K562 (cell line): ENCODE measurements around the gene PRRT2. TPM values are rescaled to one million over a fixed set of nuclear protein-coding genes. Genes with fewer than 3 reads are reported as not detected.
A peak's percentile ranks its signal among the peaks of the same experiment; 100 is the strongest.

Experiments
- ATF1 ChIP-seq, 2 experiments: fragments of 450-650 bp in 1 of 2; IDR thresholded peaks; 2 replicates each; pipeline ENCODE4 v1.6.1; 2016; ENCODE audit warnings: missing compliant biosample characterization in 1 of 2, missing genetic modification characterization in 1 of 2
- BMI1 ChIP-seq: fragments of 150-350 bp; IDR thresholded peaks from 2 replicates; pipeline ENCODE4 v1.6.1; 2014; ENCODE audit warnings: low read length
- CBX3 ChIP-seq, 2 experiments: IDR thresholded peaks; 1 replicate in 1 of 2; 2 replicates in 1 of 2; pipeline ENCODE4 v1.6.1; 2012; ENCODE audit warnings: inconsistent platforms in 2 of 2, low read length in 2 of 2, borderline replicate concordance in 1 of 2, control low read depth in 1 of 2
- CXXC5 ChIP-seq: fragments of 250-450 bp; sonication (Bioruptor Pico); IDR thresholded peaks from 2 replicates; pipeline ENCODE4 v1.8.0; 2022; ENCODE audit warnings: inconsistent platforms, mild to moderate bottlenecking, moderate library complexity
- ELF1 ChIP-seq: fragments of 200-800 bp; sonication (Bioruptor generic); IDR thresholded peaks from 2 replicates; pipeline ENCODE4 v1.6.1; 2016; ENCODE audit warnings: missing genetic modification characterization, missing compliant biosample characterization
- ETV6 ChIP-seq, 3 experiments: fragments of 150-350 bp in 1 of 3; sonication (generic) in 1 of 3; formaldehyde crosslinking in 1 of 3; IDR thresholded peaks; 2 replicates each; pipeline versions ENCODE4 v1.6.1 to v1.8.0; 2014 to 2022; ENCODE audit warnings: borderline replicate concordance in 2 of 3, low read depth in 2 of 3, antibody characterized with exemption in 1 of 3, low read length in 1 of 3, mild to moderate bottlenecking in 1 of 3, missing genetic modification reagents in 1 of 3
- FOXP1 ChIP-seq: sonication (generic); formaldehyde crosslinking; IDR thresholded peaks from 2 replicates; pipeline ENCODE4 v1.8.0; 2022; ENCODE audit warnings: mild to moderate bottlenecking, missing genetic modification reagents
- GTF2A2 ChIP-seq: IDR thresholded peaks from 2 replicates; pipeline ENCODE4 v1.6.1; 2016; ENCODE audit warnings: mild to moderate bottlenecking, missing genetic modification characterization, missing compliant biosample characterization
- HDAC8 ChIP-seq: fragments of 450-650 bp; IDR thresholded peaks from 2 replicates; pipeline ENCODE4 v1.6.1; 2016; ENCODE audit warnings: mild to moderate bottlenecking, missing genetic modification characterization, moderate library complexity, missing compliant biosample characterization
- IRF2 ChIP-seq: sonication (generic); formaldehyde crosslinking; IDR thresholded peaks from 2 replicates; pipeline ENCODE4 v1.8.1; 2022; ENCODE audit warnings: mild to moderate bottlenecking, missing genetic modification reagents
- NFYB ChIP-seq: IDR thresholded peaks from 2 replicates; pipeline ENCODE4 v1.6.1; 2011; ENCODE audit warnings: mild to moderate bottlenecking, moderate library complexity; ENCODE audit not compliant: insufficient read length; ENCODE audit errors: extremely low read depth
- POLR2B ChIP-seq: fragments of 450-650 bp; IDR thresholded peaks from 2 replicates; pipeline ENCODE4 v1.6.1; 2018; ENCODE audit warnings: low read depth; ENCODE audit not compliant: partially characterized antibody
- POLR3A ChIP-seq: IDR thresholded peaks from 2 replicates; pipeline ENCODE4 v1.6.1; 2011; ENCODE audit warnings: borderline replicate concordance, mild to moderate bottlenecking, moderate library complexity; ENCODE audit not compliant: insufficient read length, insufficient read depth; ENCODE audit errors: extremely low read depth
- RNF2 ChIP-seq: sonication (generic); IDR thresholded peaks from 2 replicates; pipeline ENCODE4 v1.6.1; 2016
- STAT5A ChIP-seq: IDR thresholded peaks from 2 replicates; pipeline ENCODE4 v1.6.1; 2012; ENCODE audit warnings: low read length, inconsistent platforms, borderline replicate concordance
- TCF7 ChIP-seq: sonication (generic); IDR thresholded peaks from 2 replicates; pipeline ENCODE4 v1.6.1; 2016; ENCODE audit warnings: antibody characterized with exemption, borderline replicate concordance
- TEAD1 ChIP-seq, 2 experiments: fragments of 450-650 bp in 1 of 2; sonication (generic) in 1 of 2; formaldehyde crosslinking; IDR thresholded peaks; 2 replicates each; pipeline versions ENCODE4 v1.4.0 to v1.8.0; 2020 to 2022; ENCODE audit warnings: mild to moderate bottlenecking in 2 of 2, missing genetic modification reagents in 1 of 2
- ZNF174 ChIP-seq: fragments of 250-450 bp; sonication (Bioruptor Pico); IDR thresholded peaks from 2 replicates; pipeline ENCODE4 v1.4.0; 2020; ENCODE audit warnings: mild to moderate bottlenecking
- ZNF263 ChIP-seq: sonication (generic); formaldehyde crosslinking; IDR thresholded peaks from 2 replicates; pipeline ENCODE4 v1.8.0; 2022; ENCODE audit warnings: mild to moderate bottlenecking, missing genetic modification reagents, borderline replicate concordance
- ZNF3 ChIP-seq: fragments of 250-450 bp; sonication (Bioruptor Pico); IDR thresholded peaks from 2 replicates; pipeline ENCODE4 v1.5.0; 2021; ENCODE audit warnings: mild to moderate bottlenecking, moderate library complexity
- ZNF740 ChIP-seq, 3 experiments: fragments of 200-800 bp in 1 of 3; sonication (Bioruptor generic) in 1 of 3; sonication (generic) in 1 of 3; formaldehyde crosslinking in 1 of 3; IDR thresholded peaks; 2 replicates each; pipeline versions ENCODE4 v1.6.1 to v1.8.0; 2016 to 2022; ENCODE audit warnings: mild to moderate bottlenecking in 2 of 3, missing compliant biosample characterization in 2 of 3, missing genetic modification characterization in 2 of 3, missing genetic modification reagents in 1 of 3
- polyA plus RNA-seq, 8 experiments: library from polyadenylated mRNA; depleted of rRNA in 4 of 8; stranded (reverse) in 5 of 8; unstranded in 3 of 8; fragments of >200 nt; fragmentation: Nextera tagmentation in 2 of 8; fragmentation: Illumina TruSeq in 1 of 8; extraction: Ambion mirVana in 2 of 8; extraction: Trizol in 1 of 8; gene quantifications; 2 replicates each; pipeline versions ENCODE4 v1.2.1 to v1.2.3, GENCODE V29; 2011 to 2014; ENCODE audit warnings: inconsistent platforms in 1 of 8, missing spikeins in 1 of 8
- total RNA-seq, 7 experiments: library from RNA; depleted of rRNA in 6 of 7; stranded (reverse); fragments of >200 nt in 6 of 7; fragmentation: Illumina TruSeq in 2 of 7; extraction: Trizol in 2 of 7; gene quantifications; 2 replicates each; pipeline versions ENCODE4 v1.2.1 to v1.2.3, GENCODE V29; 2011 to 2021; ENCODE audit warnings: low replicate concordance in 1 of 7
- TF ChIP-seq, protein P1 (sequence below): fragments of 450-650 bp; IDR thresholded peaks from 2 replicates; pipeline ENCODE4 v1.6.1; 2018; ENCODE audit warnings: mild to moderate bottlenecking, low read depth; ENCODE audit not compliant: partially characterized antibody

PRRT2 gene
- total and polyA plus RNA-seq, 9 of the 15 experiments (the other 6 are each of a cell fraction or from before 2014, with no cell fraction given): 0.11 to 1.0 (median 0.42) TPM; not detected in 2

DNA sequence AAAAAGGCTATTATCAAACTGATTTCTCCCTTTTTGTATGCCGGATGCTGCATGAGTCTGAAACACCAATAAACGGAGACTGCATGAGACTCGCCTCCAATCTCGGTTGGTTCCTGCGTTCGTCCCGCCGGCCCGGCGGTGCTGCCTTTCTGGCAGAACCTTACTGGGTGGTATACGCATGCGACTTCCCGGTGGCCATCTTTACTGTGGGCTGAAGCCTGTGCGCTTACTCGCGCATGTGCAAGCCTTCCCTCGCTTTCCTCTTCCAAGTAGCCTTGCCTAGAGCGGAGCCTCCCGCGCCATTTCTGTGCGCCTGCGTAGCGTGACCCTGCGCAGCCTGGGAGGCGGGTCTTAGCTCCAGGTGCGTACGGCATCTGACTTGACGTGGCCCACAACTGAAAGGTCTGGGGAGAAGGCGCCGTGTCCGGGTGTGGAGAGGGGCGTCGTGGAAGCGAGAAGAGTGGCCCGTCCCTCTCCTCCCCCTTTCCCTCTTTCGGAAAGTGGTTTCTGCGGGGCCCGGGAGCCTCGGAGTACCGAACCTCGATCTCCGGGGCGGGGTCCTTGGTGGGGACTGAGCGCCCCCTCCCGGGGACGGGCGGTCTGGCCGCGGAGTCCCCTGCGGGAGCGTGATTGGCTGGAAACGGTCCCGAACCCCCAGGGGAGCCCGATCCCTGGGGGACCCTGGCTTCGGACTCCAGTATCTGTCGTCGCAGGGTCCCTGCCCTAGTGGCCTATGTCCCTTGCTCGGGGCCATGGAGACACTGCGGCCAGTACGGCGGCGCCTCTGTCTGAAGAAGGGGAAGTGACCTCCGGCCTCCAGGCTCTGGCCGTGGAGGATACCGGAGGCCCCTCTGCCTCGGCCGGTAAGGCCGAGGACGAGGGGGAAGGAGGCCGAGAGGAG, 4.0 kb downstream of the PRRT2 start, which contains the start of gene PAGR1 (continued):
- TF ChIP-seq ZNF740 (CRISPR knock-in tag; IDR thresholded peaks at IDR 0.05) (no peak), ZNF740 (tag; IDR thresholded peaks at IDR 0.05) (no peak), ZNF3 (CRISPR knock-in tag) (no peak), NFYB (peak; percentile 13), TEAD1 (CRISPR knock-in tag; IDR thresholded peaks at IDR 0.05) (peak; percentile 19 to 92; a peak in 3 of 4 replicates), ZNF174 (CRISPR knock-in tag) (no peak), ETV6 (IDR thresholded peaks at IDR 0.05; ENCODE audit: borderline replicate concordance in 1 of 2, low read depth in 2 of 2, low read length in 1 of 2) (no peak), ETV6 (CRISPR knock-in tag; IDR thresholded peaks at IDR 0.05; ENCODE audit: borderline replicate concordance) (no peak), POLR3A (no peak), CXXC5 (CRISPR knock-in tag) (peak; percentile 91), IRF2 (no peak), ZNF263 (CRISPR knock-in tag) (peak; percentile 41), TCF7 (0 out of 2 replicates have a peak, but pooled peaks have one; percentile 20), STAT5A (no peak), GTF2A2 (tag) (no peak), BMI1 (no peak), CBX3 (IDR thresholded peaks at IDR 0.05; ENCODE audit: borderline replicate concordance in 1 of 2, low read length in 2 of 2) (peak in 1 of 2 experiments; percentile 34; a peak in 1 of 3 replicates), HDAC8 (tag) (peak; percentile 55; the same call in 1 of the 2 replicates), FOXP1 (CRISPR knock-in tag) (0 out of 2 replicates have a peak, but pooled peaks have one; percentile 73), RNF2 (no peak), ELF1 (tag) (peak; percentile 83), POLR2B (peak; percentile 92), ATF1 (CRISPR knock-in tag; IDR thresholded peaks at IDR 0.05) (peak; percentile 61), ATF1 (tag; IDR thresholded peaks at IDR 0.05) (peak; percentile 95)
- TF ChIP-seq, protein P1, sequence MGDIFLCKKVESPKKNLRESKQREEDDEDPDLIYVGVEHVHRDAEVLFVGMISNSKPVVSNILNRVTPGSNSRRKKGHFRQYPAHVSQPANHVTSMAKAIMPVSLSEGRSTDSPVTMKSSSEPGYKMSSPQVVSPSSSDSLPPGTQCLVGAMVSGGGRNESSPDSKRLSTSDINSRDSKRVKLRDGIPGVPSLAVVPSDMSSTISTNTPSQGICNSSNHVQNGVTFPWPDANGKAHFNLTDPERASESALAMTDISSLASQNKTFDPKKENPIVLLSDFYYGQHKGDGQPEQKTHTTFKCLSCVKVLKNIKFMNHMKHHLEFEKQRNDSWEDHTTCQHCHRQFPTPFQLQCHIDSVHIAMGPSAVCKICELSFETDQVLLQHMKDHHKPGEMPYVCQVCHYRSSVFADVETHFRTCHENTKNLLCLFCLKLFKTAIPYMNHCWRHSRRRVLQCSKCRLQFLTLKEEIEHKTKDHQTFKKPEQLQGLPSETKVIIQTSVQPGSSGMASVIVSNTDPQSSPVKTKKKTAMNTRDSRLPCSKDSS: no peak
